ENCODE results near the gene CD160.
"Not testable (repeated sequence)": the region's sequence is repeated elsewhere in the genome, so short reads cannot be mapped to it uniquely, and the experiment has no call there.

- not testable (repeated sequence) for TF ChIP-seq CTCF (IDR thresholded peaks at IDR 0.05; ENCODE audit: low read length); EZH2 (optimal IDR thresholded peaks at IDR 0.05; ENCODE audit: low read depth, low read length)
These were observed 42.7 kb downstream of the CD160 start for GRCh38 chr1:145762001-145762400.

All from MM.1S (cell line).